NCI-H146 (cell line): ENCODE measurements around the gene PCTP.

ENCODE experiments used
- DNase-seq: peaks from one replicate; lab custom pipeline; 2025; lab: John Stamatoyannopoulos, UW

PCTP gene

GRCh38 chr17:55794725-55795482 is 44.1 kb downstream of the PCTP start:
- DNase-seq = no peak

DNA sequence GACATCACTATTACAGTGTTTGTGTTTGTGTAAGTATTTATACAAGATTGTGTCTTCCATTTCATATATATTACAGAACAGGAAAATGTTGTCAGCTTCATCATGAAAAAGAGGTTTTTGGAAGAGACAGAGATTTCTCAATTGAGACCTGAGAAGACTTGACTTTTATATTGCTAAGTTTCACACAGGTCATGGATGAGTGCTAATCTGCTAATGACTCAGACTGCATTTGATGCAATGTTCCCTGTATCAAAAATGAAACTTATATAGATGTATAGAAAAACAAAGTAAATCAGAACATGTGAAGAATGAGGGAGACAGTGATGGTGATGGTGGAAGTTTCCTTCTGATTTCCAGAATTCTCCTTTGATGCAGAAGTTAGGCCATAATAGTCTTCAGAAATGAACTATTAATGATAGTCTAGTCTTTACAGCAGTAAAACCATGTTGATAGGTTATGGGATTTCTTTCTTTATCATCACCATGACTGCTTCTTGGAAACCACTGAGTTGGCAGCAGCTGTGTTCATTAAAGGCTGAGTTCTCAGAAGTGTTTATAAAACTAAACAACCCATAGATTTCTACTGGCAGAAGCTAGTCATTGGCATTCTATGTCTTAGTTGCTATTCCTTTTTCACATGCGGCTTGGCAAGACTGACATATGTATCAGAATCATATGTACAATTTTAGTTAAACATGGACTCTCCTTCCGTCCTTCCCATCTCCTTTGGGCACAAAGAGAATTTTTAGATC is 56.1 kb downstream of the PCTP start:
- DNase-seq = no peak

- no peak for DNase-seq
Measured at GRCh38 chr17:55811536-55811935, 60.7 kb downstream of the PCTP start.

GRCh38 chr17:55812323-55812722 is 61.5 kb downstream of the PCTP start:
- no peak for DNase-seq

- no peak for DNase-seq
Measured at GRCh38 chr17:55813944-55814343, 63.1 kb downstream of the PCTP start.

- no peak for DNase-seq
Measured at GRCh38 chr17:55814377-55814776, 63.5 kb downstream of the PCTP start.

- no peak for DNase-seq
Measured at GRCh38 chr17:55816532-55817396, 65.9 kb downstream of the PCTP start.

GRCh38 chr17:55817397-55817709 is 66.5 kb downstream of the PCTP start:
- DNase-seq = no peak

GRCh38 chr17:55818026-55818425 is 67.2 kb downstream of the PCTP start:
- DNase-seq = no peak

DNA sequence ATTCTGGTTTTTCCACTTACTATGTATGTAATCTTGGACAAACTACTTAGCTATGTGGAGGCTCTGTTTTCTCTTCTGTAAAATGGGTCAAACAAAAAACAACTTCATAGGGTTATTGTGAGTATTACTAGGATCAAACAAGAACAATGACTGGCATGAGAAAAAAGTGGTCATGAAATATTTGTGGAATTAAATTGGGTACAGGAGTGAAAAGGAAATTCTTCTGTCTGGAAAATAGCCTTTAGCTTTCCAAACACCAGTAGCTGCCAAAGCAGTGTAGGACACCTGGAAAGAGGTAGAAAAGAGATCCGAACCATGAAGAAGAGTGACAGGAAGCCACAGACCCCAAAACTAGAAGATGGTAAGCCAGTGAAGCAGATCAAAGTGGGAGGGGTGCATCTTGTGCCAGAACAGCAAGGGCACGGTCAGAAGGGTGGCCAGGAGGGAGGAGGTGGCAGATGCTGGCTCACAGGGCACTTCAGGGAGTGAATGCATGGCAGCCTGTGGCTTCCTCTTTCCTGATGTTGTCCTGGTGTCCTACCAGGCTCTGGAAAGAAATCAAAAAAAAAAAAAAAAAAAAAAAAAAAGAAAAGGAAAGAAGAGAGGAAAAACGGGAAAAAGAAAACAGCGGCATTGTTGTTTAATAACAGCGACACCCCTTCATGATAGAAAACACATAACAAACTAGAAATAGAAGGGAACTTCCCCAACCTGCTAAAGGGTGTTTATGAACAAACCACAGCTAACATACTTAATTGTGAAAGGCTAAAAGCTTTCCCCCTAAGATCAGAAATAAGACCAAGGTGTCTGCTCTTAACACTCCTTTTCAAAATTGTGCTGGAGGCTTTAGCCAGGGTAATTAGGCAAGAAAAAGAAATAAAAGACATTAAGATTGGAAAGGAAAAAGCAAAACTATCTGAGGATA is 67.9 kb downstream of the PCTP start:
- DNase-seq = no peak

- DNase-seq = no peak
Measured at GRCh38 chr17:55820675-55821074, 69.8 kb downstream of the PCTP start.

DNA sequence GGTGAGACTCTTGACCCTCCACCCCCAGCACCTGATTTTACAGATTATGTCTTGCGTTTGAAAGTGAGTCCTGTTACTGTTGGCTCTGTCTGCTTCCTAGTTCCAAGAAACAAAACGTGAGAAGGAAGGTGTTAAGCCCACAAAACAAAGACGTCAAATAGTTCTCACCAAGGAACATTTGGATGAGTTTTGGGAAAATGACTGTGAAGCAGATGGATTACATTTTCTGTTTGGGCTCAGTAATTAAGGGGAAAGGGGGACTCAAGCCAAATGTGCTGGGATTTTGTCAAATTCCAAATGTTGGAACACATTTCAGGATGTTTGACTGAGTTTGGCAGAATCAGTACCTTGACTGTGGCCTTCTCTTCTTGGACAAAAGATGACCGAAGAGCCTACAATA is 71.2 kb downstream of the PCTP start:
- DNase-seq = no peak

DNA sequence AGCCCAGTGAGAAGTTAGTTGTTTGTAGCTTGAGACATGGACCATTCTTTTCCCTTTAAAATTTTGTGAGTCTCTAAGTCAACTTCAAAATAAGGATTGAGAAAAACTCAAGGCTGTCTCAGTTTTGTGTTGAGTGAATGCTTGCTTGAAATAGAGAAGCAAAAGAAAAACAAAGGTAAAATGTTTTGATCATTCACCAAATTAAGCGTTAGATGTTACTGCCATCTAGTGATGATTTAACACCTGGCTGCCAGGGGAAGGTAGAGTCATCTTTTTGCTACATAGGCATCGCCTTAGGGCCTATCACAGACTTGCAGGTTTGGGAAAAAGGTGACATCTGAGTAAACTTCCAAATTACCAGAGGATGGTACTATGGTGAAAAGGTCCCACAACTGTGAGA is 74.4 kb downstream of the PCTP start:
- DNase-seq = no peak
